Retinal pigment epithelial cell (primary cell): ENCODE measurements around the gene SLFN11.
A peak's percentile ranks its signal among the peaks of the same experiment; 100 is the strongest.
"Not testable (repeated sequence)": the region's sequence is repeated elsewhere in the genome, so short reads cannot be mapped to it uniquely, and the experiment has no call there.

Experiments
- DNase-seq: peaks from one replicate; pipeline ENCODE4 v3.0.0-alpha.2; 2010; ENCODE audit warnings: low read depth
- H3K4me3 ChIP-seq: 2 replicates; pipeline ENCODE4 v1.5.1; 2011; ENCODE audit warnings: mild to moderate bottlenecking, low read length, control low read depth, moderate library complexity
- CTCF ChIP-seq: conservative IDR thresholded peaks from 2 replicates; pipeline ENCODE4 v1.5.1; 2011; ENCODE audit warnings: low read depth, low read length, control low read depth, inconsistent platforms

SLFN11 gene

GRCh38 chr17:35373534-35373983 lies at the start of gene SLFN11:
Gene SLFN11 (minus strand): TSS chr17:35373621. CDS start chr17:35363807, 9,814 bp downstream.
- no peak for TF ChIP-seq CTCF

GRCh38 chr17:35421069-35421468 lies 47.6 kb upstream of the SLFN11 start:
- DNase-seq, H3K4me3 ChIP-seq: not testable (repeated sequence)

More at GRCh38 chr17:35373534-35373983, at the start of gene SLFN11:
- peak within 1 kb of the TSS; percentile 52 for H3K4me3 ChIP-seq
- no peak for DNase-seq

GRCh38 chr17:35416659-35417058 lies 43.2 kb upstream of the SLFN11 start:
- H3K4me3 ChIP-seq, result no peak overlapping the region
- no peak for DNase-seq
- TF ChIP-seq CTCF, result no peak

- H3K4me3 ChIP-seq, DNase-seq: not testable (repeated sequence)
Observed at GRCh38 chr17:35414707-35415106, 41.3 kb upstream of the SLFN11 start.

GRCh38 chr17:35414247-35414646 lies 40.8 kb upstream of the SLFN11 start:
- DNase-seq, result no peak
- no peak for TF ChIP-seq CTCF
- no peak overlapping the region for H3K4me3 ChIP-seq

- DNase-seq, result no peak
- H3K4me3 ChIP-seq, result no peak overlapping the region
- no peak for TF ChIP-seq CTCF
Observed at GRCh38 chr17:35407531-35407930, 34.1 kb upstream of the SLFN11 start.

- no peak overlapping the region for H3K4me3 ChIP-seq
- no peak for DNase-seq
- no peak for TF ChIP-seq CTCF
Observed at GRCh38 chr17:35406568-35406967, 33.1 kb upstream of the SLFN11 start.

- no peak for DNase-seq
Observed at GRCh38 chr17:35404360-35404759, 30.9 kb upstream of the SLFN11 start.

GRCh38 chr17:35393783-35394182 lies 20.4 kb upstream of the SLFN11 start:
- not testable (repeated sequence) for DNase-seq, H3K4me3 ChIP-seq

More at GRCh38 chr17:35404360-35404759, 30.9 kb upstream of the SLFN11 start:
- no peak overlapping the region for H3K4me3 ChIP-seq
- TF ChIP-seq CTCF, result no peak
